HG02763 (cell line): ENCODE data around the gene PSME3IP1.
A peak's percentile ranks its signal among the peaks of the same experiment; 100 is the strongest.
"Not testable (repeated sequence)": the region's sequence is repeated elsewhere in the genome, so short reads cannot be mapped to it uniquely, and the experiment has no call there.

Experiments
- ATAC-seq: cut with Tn5 transposase; IDR thresholded peaks from one replicate; pipeline ENCODE4 v1.9.1; 2021; ENCODE audit warnings: mild to moderate bottlenecking, moderate library complexity; ENCODE audit not compliant: unreplicated experiment

The PSME3IP1 gene, protein sequence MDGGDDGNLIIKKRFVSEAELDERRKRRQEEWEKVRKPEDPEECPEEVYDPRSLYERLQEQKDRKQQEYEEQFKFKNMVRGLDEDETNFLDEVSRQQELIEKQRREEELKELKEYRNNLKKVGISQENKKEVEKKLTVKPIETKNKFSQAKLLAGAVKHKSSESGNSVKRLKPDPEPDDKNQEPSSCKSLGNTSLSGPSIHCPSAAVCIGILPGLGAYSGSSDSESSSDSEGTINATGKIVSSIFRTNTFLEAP

DNA sequence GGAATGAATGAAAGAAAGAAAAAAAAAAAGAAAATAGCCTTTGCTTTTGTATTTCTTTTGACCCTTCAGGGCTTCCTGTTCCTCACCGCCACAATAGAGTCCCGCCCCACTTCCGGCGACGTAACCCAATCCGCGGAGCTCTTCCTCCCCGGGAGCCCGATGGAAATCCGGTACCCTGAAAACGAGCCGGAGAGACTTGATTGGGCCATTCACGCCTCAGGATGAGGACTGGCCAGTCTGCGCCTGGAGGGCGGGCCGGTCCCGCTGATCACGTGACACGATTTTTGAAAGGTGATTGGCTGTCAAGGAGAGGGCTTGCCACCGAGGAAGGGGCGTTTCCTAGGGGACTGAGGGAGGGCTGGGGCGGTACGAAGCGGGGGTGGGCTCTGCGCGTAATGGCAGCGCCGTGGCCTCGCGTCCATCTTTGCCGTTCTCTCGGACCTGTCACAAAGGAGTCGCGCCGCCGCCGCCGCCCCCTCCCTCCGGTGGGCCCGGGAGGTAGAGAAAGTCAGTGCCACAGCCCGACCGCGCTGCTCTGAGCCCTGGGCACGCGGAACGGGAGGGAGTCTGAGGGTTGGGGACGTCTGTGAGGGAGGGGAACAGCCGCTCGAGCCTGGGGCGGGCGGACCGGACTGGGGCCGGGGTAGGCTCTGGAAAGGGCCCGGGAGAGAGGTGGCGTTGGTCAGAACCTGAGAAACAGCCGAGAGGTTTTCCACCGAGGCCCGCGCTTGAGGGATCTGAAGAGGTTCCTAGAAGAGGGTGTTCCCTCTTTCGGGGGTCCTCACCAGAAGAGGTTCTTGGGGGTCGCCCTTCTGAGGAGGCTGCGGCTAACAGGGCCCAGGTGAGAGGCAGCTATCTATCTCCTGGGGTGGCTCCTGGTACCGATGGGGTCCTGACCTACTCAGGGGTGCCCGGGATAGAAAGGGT is at the start of gene PSME3IP1, which contains the start of gene RSPRY1:
Gene PSME3IP1 (minus strand): TSS at position 95 of the 927 bp plus-strand sequence. CDS start 12,185 bp downstream, outside the sequence.
Gene RSPRY1 (plus strand): TSS at position 385 of the 927 bp plus-strand sequence. CDS start 18,330 bp downstream, outside the sequence.
- ATAC-seq = peak; percentile 91

DNA sequence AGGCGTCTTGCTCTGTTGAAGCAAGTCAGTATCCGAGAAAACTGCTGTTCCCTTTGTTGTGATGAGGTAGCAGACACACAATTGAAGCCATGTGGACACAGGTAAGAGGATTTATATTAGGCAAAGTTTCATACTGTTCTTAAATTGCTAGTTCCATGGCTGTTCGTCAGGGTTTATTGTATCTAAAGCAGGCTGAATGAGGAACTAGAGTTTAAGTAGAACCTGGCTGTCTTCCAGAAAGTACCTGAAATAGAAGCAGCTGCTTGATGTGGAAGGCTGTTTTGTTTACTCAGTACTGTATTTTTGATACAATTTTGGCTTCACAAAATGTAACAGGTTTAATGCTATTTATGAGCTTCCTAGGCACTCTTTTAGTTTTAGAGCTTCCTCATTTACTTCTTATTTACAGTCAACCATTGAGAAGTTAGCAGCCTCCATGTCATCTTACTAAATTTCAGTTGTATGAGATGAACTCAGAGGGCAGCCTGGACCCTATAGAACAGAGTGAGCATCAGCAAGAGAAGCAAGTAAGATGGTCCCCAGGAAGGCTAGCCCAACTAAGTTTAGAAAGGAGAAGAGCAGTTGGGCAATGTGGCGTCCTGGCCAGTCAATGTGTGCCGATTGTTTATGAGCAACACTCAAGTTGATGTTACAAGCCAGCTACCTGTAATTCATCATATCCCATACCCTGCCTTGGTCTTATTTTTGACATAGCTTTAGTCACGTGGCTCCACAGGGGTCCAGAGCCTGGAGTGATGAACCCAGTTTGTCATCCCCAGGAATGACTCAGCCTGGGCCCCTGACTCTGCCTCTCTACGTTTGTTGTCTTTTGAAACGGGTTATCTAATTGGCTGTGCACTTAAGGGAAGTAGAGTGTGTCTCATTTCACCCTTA is 49.5 kb upstream of the PSME3IP1 start:
- no peak for ATAC-seq

DNA sequence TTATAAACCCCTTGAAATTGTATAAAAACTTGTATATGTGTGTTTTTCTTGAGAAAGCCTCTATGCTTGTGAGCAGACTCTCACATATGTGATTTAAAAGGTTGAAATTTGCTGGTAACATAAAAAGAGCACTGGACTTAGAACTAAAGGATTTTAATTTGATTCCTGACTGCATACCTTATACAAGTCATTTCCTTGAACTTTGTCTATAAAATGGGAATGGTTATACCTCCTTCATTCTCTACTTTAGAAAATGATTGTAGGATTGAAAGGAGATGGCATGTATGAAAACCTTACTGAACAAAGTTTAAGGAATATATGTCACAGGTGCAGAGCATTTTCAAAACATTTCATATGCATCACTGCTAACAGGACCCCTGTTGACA is 48.9 kb upstream of the PSME3IP1 start:
- ATAC-seq = no peak

DNA sequence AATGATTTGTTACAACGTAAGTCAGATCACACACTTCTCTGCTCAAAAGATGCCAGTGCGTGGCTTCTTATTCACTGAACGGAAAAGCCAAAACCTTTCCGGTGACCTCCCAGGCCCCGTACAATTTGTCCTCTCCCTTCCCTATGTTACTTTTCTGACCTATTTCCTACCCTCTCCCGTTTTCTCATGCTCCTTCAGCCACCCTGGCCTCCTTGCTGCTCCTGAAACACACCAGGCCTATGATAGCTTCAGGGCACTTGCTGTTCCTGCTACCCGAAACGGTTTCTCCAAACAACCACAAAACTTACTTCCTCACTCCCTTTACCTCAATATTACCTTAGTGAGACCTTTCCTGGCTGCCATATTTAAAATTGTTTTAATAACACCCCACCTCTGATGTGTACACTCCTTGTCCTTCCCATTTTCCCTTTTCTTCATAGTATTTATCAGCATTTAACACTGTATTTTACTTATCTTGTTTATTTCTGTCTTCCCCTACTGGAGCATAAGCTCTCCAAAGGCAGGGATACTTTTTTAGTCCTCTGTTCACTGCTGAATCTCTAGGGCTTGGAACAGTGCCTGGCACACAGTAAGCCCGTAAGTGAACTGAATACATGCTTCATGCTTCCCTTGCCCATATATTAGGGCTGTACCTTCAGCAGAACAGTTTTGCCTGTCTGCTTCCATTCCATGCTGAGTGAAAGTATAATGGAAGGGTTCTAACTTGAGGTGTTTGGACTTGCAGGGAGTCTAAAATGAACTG is 48.3 kb upstream of the PSME3IP1 start:
- ATAC-seq = no peak

DNA sequence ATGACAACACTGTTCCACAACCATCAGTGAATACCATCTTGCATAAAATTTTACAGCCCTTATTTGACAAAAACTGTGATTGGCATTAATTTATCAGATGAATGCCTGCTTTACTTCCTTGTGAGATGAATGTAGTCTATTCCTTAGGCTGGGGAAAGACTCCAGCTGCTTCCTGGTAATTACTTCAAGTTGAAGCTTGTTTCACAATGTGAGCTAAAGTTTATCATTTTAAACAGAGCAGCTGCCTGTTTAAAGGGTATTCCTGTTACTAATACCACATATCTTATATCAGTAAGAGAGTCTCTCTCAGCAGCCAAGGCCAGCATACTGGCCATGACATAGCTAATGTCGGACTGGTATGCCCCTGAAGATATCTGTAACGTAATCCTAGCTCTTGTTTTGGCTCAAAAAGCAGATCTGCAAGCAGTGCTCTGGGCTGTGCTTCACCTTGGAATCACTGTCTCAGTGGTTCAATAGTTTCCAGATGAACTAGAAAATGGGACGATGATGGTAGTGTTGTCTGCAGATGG is 46.0 kb upstream of the PSME3IP1 start:
- ATAC-seq = no peak

DNA sequence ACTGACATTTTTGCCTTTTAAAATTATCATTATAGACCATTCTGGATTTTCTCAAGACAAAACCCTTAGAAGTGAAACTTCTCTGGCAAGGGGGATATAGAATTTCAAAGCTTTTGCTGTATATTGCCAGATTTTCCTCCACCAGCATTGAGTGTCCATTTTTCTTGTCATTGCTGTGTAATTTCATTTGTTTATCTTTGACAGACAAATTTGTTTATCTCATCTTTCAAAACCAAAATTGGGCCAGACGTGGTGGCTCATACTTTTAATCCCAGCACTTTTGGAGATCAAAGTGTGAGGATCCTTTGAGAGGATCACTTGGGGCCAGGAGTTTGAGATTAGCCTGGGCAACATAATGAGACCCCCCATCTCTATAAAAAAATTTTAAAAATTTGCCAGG is 43.2 kb upstream of the PSME3IP1 start:
- ATAC-seq = no peak

DNA sequence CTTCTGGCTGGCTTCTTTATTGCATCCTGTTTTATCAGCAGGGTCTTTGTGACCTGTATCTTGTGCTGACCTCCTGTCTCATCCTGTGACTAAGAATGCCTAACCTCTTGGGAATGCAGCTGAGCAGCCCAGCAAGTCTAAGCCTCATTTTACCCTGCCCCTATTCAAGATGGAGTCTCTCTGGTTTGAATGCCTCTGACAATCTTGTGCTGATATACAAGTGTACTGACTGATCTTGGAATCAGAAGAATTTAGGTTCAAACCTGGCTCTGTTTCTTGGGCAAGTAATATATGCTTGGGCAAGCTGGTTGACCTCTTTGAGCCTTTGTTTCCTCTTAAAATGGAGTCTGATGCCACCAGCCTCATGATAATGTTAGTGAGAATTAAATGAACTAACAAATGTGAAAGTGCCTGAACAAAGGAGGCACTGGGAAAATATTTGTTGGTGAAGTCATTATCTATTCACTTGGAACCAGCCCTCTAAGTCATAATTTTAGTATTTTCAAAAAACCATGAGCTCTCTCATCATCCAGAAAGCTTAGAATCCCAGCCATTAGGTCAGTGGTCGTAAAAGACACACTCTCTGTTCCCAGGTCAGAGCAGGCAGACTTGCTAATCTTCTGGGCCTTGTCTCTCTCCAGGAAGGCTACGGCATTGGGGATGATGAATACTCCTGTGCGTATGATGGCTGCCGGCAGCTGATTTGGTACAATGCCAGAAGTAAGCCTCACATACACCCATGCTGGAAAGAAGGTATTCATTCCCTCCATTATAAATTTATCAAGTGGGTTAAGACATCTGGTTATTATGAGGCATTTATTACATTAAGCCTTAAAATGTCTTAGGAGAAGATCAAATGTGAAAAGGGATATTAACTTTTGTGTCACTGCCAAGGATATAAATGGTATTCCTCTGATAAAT is 41.1 kb upstream of the PSME3IP1 start:
- ATAC-seq = no peak

DNA sequence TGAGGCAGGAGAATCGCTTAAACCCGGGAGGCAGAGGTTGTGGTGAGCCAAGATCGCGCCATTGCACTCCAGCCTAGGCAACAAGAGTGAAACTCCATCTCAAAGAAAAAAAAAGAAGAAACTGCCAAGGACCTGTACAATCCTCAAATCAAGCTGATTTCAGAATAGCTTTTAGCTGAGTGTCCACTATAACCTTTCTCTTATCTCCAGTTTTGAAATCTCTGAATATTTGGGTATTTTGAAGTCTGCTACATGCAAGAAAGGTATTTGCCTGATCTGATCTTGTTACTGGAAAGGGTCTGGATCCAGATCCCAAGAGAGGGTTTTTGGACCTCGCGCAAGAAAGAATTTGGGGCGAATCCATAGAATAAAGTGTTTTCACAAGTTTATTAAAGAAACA is 40.1 kb upstream of the PSME3IP1 start:
- no peak for ATAC-seq

DNA sequence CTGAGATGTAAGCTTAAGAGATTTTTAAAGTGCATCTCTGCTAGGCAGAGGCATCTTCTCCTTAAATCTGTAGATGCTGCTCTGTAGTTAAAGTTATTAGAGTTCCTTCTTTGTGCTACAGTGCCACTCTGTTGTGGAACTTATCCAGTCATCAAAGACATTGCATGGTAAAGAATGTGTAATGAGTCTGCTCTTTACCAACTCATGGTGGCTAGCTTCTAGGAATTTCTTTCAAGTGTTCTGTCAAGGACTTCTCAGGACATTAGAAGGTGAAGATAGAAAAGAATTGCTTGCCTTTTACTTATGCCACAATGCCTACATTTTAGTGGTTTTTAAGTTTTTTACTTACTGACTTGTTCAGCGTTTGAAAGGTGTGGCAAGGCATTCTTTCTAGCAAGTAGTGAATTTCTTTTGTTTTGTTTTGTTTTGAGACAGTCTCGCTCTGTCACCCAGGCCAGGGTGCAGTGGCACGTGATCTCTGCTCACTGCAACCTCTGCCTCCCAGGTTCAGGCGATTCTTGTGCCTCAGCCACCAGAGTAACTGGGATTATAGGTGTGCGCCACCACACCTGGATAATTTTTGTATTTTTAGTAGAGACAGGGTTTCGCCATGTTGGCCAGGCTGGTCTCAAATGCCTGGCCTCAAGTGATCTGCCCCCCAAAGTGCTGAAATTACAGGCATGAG is 39.0 kb upstream of the PSME3IP1 start:
- ATAC-seq = no peak

DNA sequence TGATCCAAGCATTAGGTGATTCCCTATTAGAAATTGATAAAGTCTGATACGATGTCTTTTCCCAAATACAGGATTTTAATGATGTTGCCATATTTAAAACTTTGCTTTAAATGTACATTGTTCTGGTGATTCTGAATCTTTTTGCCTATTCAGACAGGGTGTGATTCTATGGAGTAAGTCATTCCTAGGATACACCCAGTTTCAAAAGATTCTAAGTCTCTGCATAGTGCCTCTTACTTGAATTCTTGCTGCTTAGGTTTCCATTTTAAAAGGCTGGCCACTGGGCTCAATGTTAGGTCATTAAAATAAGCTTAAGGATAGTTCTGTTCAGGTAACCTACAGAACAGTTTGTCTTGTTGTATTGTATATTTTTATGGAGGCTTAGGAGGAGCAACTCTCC is 37.2 kb upstream of the PSME3IP1 start:
- no peak for ATAC-seq

DNA sequence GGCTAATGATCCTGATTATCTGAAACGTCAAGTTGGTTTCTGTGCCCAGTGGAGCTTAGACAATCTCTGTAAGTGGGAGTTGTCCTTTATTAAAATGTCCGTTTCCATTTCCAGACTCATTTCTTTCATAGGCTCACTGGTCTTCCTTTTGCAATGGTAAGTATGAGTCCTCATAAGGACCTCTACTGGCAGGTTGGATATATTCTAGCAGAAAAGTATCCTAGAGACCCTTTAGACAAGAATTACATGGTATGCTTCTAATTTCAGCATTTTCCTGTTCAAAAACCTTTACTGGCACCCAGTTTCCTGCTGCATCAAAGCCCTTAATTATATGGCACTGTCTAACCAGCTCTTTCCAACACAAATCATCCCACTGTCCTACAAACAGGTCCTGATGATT is 31.1 kb upstream of the PSME3IP1 start:
- ATAC-seq = no peak

DNA sequence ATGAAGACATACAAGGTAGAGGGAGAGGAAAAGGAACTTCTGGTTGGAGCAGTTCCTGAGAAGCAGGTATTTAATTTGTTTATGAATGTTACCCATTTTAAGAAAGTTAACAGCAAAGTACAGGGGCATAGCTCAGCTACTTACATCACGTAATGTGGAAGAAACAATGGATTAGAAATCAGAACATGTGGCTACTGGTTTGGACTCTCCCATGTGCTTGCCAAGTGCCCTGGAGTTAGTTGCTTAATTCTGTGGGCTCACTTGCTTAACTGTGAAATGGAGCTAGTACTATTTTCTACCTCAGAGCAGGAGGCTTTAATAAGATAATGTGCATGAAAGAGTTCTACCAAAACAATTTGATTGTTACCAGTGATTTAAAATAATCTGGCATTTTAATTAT is 27.6 kb upstream of the PSME3IP1 start:
- ATAC-seq = no peak

DNA sequence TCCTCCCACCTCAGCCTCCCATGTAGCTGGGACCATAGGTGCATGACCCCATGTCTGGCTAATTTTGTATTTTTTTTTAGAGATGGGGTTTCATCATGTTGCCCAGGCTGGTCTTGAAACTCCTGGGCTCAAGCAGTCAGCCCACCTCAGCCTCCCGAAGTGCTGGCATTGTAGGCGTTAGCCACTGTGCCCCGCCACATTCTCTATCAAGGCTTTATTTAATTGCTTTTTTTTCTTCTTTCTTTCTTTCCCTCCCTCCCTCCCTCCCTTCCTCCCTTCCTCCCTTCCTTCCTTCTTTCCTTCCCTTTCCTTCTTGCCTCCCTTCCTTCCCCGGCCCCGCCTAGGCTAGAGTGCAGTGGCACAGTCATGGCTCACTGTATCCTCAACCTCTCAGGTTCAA is 23.9 kb upstream of the PSME3IP1 start:
- ATAC-seq = no peak

DNA sequence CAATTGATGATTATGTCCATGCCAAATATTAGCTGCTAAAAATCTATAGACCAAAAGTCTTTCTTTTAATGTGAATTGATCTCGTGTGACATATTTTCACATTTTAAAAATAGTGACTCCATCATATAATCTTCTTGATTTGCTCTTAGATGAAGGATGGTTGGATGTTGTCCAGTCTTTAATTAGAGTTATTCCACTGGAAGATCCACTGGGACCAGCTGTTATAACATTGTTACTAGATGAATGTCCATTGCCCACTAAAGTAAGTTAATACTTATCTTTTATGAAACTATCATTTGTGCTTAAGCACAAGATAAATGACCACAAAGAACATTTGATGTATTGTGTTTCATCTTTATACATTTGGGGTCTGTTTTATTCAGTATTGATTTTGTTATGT is 23.1 kb upstream of the PSME3IP1 start:
- no peak for ATAC-seq

DNA sequence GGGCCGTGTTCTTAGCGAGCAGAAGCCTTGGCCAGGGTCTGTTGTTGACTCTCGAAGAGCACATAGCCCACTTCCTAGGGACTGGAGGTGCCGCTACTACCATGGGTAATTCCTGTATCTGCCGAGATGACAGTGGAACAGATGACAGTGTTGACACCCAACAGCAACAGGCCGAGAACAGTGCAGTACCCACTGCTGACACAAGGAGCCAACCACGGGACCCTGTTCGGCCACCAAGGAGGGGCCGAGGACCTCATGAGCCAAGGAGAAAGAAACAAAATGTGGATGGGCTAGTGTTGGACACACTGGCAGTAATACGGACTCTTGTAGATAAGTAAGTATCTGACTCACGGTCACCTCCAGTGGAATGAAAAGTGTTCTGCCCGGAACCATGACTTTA is 18.8 kb upstream of the PSME3IP1 start:
- ATAC-seq = no peak

DNA sequence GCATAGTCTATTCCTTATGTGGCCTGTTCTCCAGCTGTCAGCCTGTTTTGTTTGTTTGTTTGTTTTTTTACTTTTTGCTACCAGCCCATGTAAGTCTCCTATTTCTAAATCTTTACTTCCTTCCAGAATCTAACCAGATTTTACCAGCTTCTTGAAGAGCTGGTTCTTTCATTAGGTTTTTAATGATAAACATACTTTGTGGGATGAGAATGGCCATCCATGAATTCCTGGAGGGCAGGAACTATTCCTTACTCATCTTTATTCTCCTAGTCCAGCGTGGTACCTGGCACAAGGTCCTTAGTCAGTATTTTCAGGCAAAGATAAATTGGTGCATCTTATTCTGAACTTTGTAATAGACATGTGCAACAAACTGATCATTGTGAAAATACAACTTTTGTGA is 17.6 kb upstream of the PSME3IP1 start:
- ATAC-seq = no peak

DNA sequence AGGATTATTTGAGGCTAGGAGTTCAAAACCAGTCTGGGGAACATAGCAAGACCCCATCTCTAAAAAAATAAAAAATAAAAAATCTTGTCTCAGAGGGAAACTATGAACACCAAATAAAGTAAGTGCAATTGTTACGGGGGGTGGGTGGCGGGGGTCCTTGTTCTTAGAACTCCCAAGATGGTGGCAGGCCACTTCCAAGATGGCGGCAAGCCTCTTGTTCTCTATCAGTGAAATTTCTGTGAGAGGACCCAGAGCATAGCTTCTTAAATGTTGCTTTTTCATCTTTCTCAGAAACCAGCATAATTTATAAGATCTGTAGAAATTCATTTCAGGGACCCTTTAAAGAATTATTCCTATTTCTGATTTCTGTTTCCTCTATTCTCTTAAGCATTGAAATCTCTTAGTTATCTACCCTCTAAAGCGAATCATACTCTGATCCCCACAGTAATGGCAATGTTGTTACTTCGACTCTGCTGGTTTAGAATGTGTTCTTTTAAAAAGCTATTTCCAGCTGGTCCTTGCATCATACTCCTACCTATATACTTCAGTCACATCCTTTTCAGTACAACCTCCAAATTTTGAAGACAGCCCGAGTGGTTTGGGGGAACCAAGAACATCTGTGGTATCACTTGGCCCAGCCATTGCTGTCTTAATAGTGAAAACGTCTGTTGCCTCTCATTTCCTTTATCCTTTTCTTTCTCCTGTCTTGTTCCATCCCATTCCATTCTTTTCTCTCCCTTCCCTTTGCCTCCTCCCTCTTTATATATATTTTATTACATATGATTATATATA is 16.5 kb upstream of the PSME3IP1 start:
- ATAC-seq = no peak

DNA sequence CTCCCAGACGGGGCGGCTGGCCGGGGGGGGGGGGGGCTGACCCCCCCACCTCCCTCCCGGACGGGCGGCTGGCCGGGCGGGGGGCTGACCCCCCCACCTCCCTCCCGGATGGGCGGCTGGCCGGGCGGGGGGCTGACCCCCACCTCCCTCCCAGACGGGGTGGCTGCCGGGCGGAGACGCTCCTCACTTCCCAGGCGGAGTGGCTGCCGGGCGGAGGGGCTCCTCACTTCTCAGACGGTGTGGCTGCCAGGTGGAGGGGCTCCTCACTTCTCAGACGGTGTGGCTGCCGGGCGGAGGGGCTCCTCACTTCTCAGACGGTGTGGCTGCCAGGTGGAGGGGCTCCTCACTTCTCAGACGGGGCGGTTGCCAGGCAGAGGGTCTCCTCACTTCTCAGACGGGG is 15.1 kb upstream of the PSME3IP1 start:
- not testable (repeated sequence) for ATAC-seq
